HG03066 (cell line): ENCODE measurements around the gene PLP2.
A peak's percentile ranks its signal among the peaks of the same experiment; 100 is the strongest.
"Not testable (repeated sequence)": the region's sequence is repeated elsewhere in the genome, so short reads cannot be mapped to it uniquely, and the experiment has no call there.

Source experiments
- ATAC-seq: cut with Tn5 transposase; IDR thresholded peaks from one replicate; pipeline ENCODE4 v1.9.1; 2021; ENCODE audit warnings: low read depth; ENCODE audit not compliant: unreplicated experiment

PLP2 gene

GRCh38 chrX:49163555-49164419 is 7.9 kb upstream of the PLP2 start:
- peak; percentile 51 for ATAC-seq

GRCh38 chrX:49164589-49165360 is 6.9 kb upstream of the PLP2 start:
- ATAC-seq, result no peak

GRCh38 chrX:49165901-49166881 is 5.5 kb upstream of the PLP2 start:
- no peak for ATAC-seq

GRCh38 chrX:49166914-49167739 is 4.6 kb upstream of the PLP2 start:
- no peak for ATAC-seq

GRCh38 chrX:49167740-49168108 is 4.0 kb upstream of the PLP2 start:
- ATAC-seq, result no peak

GRCh38 chrX:49172280-49172780 is 632 bp downstream of the PLP2 start:
- ATAC-seq, result peak; percentile 55

- not testable (repeated sequence) for ATAC-seq
Measured at GRCh38 chrX:49173544-49173943, 1.8 kb downstream of the PLP2 start.

- no peak for ATAC-seq
Measured at GRCh38 chrX:49174723-49175122, 3.0 kb downstream of the PLP2 start.

- ATAC-seq, result no peak
Measured at GRCh38 chrX:49175435-49176274, 4.0 kb downstream of the PLP2 start.

GRCh38 chrX:49176421-49177326 is 5.0 kb downstream of the PLP2 start:
- ATAC-seq, result no peak

GRCh38 chrX:49177338-49177833 is 5.7 kb downstream of the PLP2 start:
- no peak for ATAC-seq

- no peak for ATAC-seq
Measured at GRCh38 chrX:49177873-49178480, 6.3 kb downstream of the PLP2 start.

- no peak for ATAC-seq
Measured at GRCh38 chrX:49178537-49178936, 6.8 kb downstream of the PLP2 start.

GRCh38 chrX:49179358-49179757 is 7.7 kb downstream of the PLP2 start:
- ATAC-seq, result no peak

GRCh38 chrX:49183701-49184281 is 12.1 kb downstream of the PLP2 start:
- ATAC-seq, result no peak
